Hematopoietic multipotent progenitor cell treated with erythropoietin and hydrocortisone succinate and interleukin-3 and kit ligand, for 17 days (in vitro differentiated cells): Measurements from ENCODE around the gene ZBTB4.

Experiments used
- DNase-seq: peaks from one replicate; pipeline ENCODE4 v3.0.0-alpha.2; 2015; ENCODE audit warnings: low spot score

Gene ZBTB4

DNA sequence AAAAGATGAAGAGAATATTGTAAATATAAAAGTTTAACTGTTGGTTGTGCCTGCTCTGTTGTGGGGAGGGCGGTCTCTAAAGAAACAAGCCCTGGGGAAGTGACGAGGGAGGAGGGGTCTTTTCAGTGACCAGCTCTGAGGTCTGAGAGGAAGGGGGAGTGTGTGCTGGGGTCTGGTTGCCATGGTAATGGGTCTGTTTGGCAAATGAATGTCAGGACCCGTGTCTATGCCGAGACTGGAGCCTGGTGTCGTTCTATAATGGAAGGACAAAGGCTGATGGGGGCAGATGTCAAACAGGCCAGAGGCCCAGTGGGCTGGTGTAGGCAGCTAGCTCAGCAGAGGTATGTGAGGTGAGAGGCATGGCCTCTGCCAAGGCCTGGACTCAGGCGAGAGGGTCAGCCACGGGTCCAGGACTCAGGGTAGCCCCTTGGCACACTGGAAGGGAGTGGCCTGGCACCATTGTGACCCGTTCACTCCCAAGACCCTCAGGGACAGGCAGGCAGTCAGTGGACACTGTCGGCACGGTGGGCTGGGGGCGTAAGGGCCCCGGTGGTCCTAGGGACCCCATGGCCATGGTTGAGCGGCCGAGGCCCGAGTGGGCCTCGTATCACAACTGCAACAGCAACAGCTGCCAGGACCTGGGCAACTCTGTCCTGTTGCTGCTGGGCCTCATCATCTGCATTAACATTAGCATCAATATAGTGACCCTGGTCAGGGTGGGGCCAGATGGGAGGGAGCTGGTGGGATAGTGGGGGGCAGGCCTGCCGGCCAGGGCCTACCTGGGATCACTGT is 59.4 kb downstream of the ZBTB4 start, which contains the start of gene SPEM1:
TSS of gene SPEM1 (plus strand) at position 506 of the 792 bp plus-strand sequence. CDS start at position 567, 61 bp downstream.
- DNase-seq = no peak

DNA sequence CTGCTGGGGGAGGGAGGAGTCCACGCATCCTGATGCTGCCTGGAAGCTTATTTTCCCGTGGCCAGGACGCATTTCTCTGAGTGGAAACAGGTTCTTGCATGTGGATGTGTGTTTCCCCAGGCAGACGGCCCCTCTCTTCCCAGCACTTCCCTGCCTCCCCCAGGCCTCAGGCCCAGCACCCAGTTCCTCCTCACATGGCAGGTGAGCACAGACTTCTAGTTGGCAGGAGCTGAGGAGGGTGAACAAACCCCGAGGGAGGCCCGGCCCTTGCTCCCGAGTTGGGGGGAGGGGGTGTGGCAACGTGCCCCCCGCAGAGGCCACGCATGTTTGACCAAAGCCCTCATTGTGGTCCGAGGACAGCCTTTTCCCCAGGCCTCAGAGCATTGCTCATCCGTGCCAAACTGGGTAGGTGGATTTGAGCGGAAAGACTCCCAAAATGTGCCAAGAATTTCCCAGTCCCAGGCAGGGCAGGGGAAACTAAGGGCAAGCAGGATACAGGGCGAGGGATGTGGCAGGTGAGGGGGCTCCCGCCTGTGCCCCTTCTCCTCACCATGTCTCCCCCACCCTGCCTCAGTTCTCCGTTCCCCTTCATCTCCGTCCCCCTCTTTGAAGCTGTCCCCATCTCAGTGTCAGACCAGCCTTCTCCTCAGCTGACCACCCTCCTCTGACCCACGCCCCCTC is 60.8 kb downstream of the ZBTB4 start:
- DNase-seq = no peak

DNA sequence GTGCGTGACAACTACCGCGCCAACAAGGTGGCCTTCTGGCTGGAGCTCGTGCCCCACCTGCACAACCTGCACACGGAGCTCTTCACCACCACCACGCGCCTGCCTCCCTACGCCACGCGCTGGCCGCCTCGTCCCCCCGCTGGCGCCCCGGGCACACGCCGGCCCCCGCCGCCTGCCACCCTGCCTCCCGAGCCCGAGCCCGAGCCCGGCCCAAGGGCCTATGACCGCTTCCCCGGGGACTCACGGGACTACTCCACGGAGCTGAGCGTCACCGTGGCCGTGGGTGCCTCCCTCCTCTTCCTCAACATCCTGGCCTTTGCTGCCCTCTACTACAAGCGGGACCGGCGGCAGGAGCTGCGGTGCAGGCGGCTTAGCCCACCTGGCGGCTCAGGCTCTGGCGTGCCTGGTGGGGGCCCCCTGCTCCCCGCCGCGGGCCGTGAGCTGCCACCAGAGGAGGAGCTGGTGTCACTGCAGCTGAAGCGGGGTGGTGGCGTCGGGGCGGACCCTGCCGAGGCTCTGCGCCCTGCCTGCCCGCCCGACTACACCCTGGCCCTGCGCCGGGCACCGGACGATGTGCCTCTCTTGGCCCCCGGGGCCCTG is 62.3 kb downstream of the ZBTB4 start:
- DNase-seq = no peak

DNA sequence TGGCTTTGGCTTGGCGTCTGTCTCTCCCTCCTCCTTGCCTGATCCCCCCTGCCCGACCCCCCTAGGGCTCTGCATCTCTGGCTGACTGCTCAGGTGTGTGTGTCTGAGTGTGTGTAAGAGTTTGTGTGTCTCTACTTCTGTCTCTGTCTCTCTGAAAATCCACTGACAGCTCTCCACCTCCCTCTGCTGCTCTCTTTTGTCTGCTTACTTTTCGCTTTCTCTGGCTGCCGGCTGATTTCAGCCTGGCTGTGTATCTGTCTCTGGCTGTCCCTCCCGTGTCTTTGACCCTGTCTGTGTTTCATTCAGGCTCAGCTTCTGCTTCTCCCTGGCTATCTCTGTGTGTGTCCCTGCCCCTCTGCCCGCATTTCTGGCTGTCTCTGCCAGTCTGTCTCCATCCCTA is 63.1 kb downstream of the ZBTB4 start:
- DNase-seq = no peak

DNA sequence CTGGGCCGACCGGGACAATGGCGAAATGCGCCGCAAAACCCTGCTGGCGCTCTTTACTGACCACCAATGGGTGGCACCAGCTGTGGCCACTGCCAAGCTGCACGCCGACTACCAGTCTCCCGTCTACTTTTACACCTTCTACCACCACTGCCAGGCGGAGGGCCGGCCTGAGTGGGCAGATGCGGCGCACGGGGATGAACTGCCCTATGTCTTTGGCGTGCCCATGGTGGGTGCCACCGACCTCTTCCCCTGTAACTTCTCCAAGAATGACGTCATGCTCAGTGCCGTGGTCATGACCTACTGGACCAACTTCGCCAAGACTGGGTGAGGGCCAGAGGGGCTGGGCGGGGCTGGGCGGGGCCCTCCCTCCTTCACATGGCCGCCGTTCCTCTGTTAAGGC is 63.6 kb downstream of the ZBTB4 start:
- no peak for DNase-seq

DNA sequence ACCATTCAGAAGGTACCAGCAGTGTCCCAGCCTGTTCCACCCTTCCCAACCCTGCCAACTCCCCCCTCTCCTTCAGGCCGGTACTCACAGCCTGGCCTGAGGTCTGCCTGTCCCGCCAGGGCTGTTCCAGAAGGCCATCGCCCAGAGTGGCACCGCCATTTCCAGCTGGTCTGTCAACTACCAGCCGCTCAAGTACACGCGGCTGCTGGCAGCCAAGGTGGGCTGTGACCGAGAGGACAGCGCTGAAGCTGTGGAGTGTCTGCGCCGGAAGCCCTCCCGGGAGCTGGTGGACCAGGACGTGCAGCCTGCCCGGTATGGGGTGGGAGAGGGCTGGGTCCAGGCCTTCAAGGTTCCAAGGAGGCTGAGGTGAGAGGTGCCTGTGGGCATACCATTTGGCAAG is 64.6 kb downstream of the ZBTB4 start:
- DNase-seq = no peak

DNA sequence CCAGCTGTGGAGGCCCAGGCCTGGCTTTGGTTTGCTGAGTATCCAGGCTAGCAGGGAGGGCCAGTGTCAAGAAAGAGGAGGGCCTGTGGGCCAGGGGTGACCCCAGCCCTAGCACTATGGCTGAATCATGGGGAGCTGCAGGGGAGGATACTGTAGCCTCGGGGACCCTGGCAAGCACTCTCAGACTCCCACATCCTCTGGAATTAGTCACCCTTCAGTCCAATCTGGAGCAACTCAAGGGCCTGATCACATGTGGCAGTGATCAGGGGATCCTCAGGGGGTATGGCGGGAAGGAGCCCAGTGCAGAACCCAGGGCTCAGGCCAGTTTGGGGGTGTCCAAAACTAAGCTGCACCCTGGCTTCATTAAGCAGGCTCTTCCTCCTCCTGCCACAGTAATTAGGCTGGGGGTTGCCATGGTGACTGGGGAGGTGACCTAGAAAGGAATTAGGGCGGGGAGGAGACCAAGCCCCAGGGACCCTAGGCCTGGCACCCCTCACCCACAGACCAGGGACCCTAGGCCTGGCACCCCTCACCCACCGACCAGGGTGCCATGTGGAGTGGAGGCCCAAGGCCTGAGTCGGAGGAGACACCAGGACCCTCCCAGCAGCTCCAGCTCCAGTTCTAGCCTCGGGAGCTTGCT is 66.0 kb downstream of the ZBTB4 start:
- no peak for DNase-seq

DNA sequence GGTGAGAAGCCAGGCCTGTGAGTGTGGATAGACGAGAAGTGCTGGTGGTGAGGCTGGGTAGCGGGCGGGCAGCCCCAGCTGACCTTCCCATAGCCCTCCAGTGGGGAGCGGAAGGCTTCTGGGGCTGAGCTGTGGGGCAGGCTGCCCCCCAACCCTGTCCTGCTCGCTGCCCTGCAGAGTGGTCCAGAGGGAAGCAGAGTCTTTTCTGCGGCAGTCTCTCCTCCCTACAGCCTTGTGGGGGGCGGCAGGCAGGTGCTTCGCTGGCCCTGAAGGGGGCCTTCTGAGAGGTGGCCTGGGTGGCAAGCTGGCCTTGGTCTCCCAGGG is 68.0 kb downstream of the ZBTB4 start:
- DNase-seq = no peak

DNA sequence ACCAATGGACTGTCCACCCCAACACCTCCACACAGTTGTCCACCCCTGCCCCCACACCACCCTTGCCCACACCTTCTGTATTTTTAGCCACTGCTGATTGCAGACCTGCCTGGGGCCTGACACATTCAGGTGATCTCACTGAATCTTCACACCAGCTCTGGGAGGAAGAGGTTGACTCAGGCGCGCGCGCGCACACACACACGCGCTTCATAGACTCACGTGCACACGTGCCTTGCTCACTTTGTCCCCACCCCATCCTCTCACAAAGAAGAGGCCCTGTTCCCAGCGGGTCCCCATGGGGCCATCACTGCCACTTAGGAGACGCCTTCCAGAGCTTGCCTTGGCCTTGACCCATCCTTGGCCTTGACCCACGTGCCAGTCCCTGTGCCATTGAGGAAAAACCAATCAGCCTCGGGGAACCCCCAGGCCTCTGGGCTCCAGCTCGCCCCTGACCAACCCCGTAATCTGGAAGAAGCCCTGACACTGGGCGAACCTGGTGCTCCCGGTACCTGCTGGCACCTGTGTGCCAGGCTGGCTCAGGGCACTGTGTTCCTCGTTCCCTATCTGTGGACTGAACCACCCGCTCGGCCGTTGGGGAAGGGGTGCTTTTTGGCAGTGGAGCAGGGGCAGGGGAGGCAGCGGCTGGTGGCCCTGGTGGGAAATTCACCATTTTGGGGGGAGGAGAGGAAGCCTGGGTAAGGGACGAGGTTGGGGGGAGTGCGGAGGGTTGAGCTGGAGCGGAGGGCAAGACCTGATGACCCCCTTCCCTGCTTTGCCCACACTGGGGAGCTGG is 68.6 kb downstream of the ZBTB4 start:
- DNase-seq = no peak

DNA sequence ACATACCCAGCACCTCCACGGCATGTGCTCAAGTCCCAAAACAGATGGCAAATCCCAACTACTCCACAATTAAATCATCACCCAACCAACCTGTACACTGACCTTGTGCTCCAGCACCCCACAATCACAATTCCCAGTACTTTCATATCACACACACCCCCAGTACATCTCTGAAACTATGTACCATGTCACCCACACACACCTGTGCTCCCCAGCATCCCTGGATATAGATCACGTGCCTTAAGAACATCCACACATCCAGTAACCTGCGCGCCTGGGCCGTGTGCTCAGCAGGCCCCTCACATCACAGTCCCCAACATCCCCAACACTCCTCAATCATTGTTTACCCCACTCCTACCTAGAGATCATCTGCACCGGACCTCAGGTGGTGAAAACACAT is 69.7 kb downstream of the ZBTB4 start:
- DNase-seq = no peak
